HEK293T (cell line): Measurements from ENCODE around the gene PPP2R1B.

Experiments used
- ARNT ChIP-seq: fragments of 450-650 bp; IDR thresholded peaks from 2 replicates; pipeline ENCODE4 v1.6.1; 2017; ENCODE audit warnings: mild to moderate bottlenecking
- CTBP1 ChIP-seq: fragments of 450-650 bp; IDR thresholded peaks from 2 replicates; pipeline ENCODE4 v1.6.1; 2016; ENCODE audit warnings: borderline replicate concordance
- SUZ12 ChIP-seq: fragments of 450-650 bp; IDR thresholded peaks from 2 replicates; pipeline ENCODE4 v1.6.1; 2016; ENCODE audit warnings: mild to moderate bottlenecking

GRCh38 chr11:111795334-111795985 is 29.3 kb upstream of the PPP2R1B start:
- no peak for TF ChIP-seq ARNT
- TF ChIP-seq SUZ12: no peak
- no peak for TF ChIP-seq CTBP1
